ENCODE data around the gene ANXA10. TPM values are rescaled to one million over a fixed set of nuclear protein-coding genes. Genes with fewer than 3 reads are reported as not detected.

The ANXA10 gene
- total and polyA plus RNA-seq, 2 donors (not counting 3 experiments of a cell fraction or from before 2014, with no cell fraction given): not detected

- Histone ChIP-seq H3K4me3 (replicated peaks in 1 of 3; ENCODE audit: insufficient read depth in 1 of 3, low read depth in 1 of 3, low read length in 3 of 3) (no peak overlapping the region), H4K20me1 (replicated peaks; ENCODE audit: control insufficient read depth, extremely low read depth, insufficient read depth, low read length) (no peaks in the 10 kb centered on the region), H3K36me3 (ENCODE audit: control insufficient read depth in 2 of 2, extremely low read depth in 1 of 2, insufficient read depth in 2 of 2, low read length in 2 of 2) (no peaks in the 10 kb centered on the region), H3K27me3 (ENCODE audit: control insufficient read depth in 2 of 2, insufficient read depth in 2 of 2, low read length in 2 of 2) (no peaks in the 10 kb centered on the region), H3K9me1 (replicated peaks; ENCODE audit: control insufficient read depth, extremely low read depth, insufficient read depth, low read length) (no peaks in the 10 kb centered on the region), H3K79me2 (ENCODE audit: control insufficient read depth, insufficient read depth, low read length) (no peaks in the 10 kb centered on the region), H3K4me2 (ENCODE audit: insufficient read depth, low read length) (no peak overlapping the region), H3K4me1 (ENCODE audit: control insufficient read depth, extremely low read depth, insufficient read depth, low read length) (peaks cover 10% of the 10 kb centered on the region), H2AFZ (ENCODE audit: low read depth, low read length) (no peak overlapping the region), H3K9me3 (replicated peaks; ENCODE audit: control insufficient read depth, insufficient read depth, low read length) (no peaks in the 10 kb centered on the region), H3K9ac (replicated peaks; ENCODE audit: extremely low read depth, insufficient read depth, low read length) (no peak overlapping the region), H3K27ac (ENCODE audit: insufficient read depth, low read depth, low read length) (no peak overlapping the region)
- ChIA-PET CTCF (no interaction called here), POLR2A (no interaction called here)
- DNase-seq (ENCODE audit: low read depth, low spot score): no peak
- no peak for FAIRE-seq
- intact Hi-C loops (cut with micrococcal nuclease): no loop called here
- dilution Hi-C loops (cut with MboI; ENCODE audit: extremely low pct_ligation_motif_present, low sequenced_read_pairs): no loop called here
- BruUV-seq (replicated peaks): no TSS peak
- TF ChIP-seq MAX (IDR thresholded peaks at IDR 0.05; ENCODE audit: insufficient read depth, insufficient read length) (no peak), EZH2 (IDR thresholded peaks at IDR 0.05; ENCODE audit: borderline replicate concordance, low read depth, low read length, severe bottlenecking) (no peak), FOS (IDR thresholded peaks at IDR 0.05; ENCODE audit: borderline replicate concordance, insufficient read depth, low read length) (no peak), GATA2 (IDR thresholded peaks at IDR 0.05; ENCODE audit: insufficient read depth, insufficient read length, low read depth, low read length) (no peak), JUN (IDR thresholded peaks at IDR 0.05; ENCODE audit: borderline replicate concordance, insufficient read depth, insufficient read length, low read depth) (no peak), MYC (IDR thresholded peaks at IDR 0.05; ENCODE audit: low read depth, low read length) (no peak), CTCF (IDR thresholded peaks at IDR 0.05; ENCODE audit: extremely low read depth in 1 of 2, insufficient read depth in 1 of 2, low read depth in 1 of 2, low read length in 2 of 2) (no peak)
These were observed 27.6 kb downstream of the ANXA10 start for GRCh38 chr4:168119890-168120289.
